HUES64 (cell line): ENCODE data around the gene GBGT1.

Source experiments
- H3K27ac ChIP-seq: 2 replicates; pipeline ENCODE4 v1.7.0; 2013; ENCODE audit warnings: low read depth, low read length, inconsistent platforms
- H3K27me3 ChIP-seq: 2 replicates; pipeline ENCODE4 v1.6.1; 2013; ENCODE audit warnings: mild to moderate bottlenecking, low read length; ENCODE audit not compliant: insufficient read depth
- H3K36me3 ChIP-seq: 2 replicates; pipeline ENCODE4 v1.6.1; 2013; ENCODE audit warnings: mild to moderate bottlenecking, low read length; ENCODE audit not compliant: insufficient read depth
- H3K4me1 ChIP-seq: 2 replicates; pipeline ENCODE4 v1.6.1; 2013; ENCODE audit warnings: mild to moderate bottlenecking, low read length, moderate library complexity; ENCODE audit not compliant: insufficient read depth
- H3K4me3 ChIP-seq: 2 replicates; pipeline ENCODE4 v1.5.1; 2013; ENCODE audit warnings: mild to moderate bottlenecking, low read length, moderate library complexity
- H3K9ac ChIP-seq: 2 replicates; pipeline ENCODE4 v1.6.1; 2013; ENCODE audit warnings: mild to moderate bottlenecking, low read depth, low read length
- H3K9me3 ChIP-seq: 2 replicates; pipeline ENCODE4 v1.6.1; 2013; ENCODE audit warnings: low read depth, low read length; ENCODE audit not compliant: insufficient read depth
- WGBS: fragments of 150-250, 120-280 bp; methylation state at CpG from one replicate; pipeline ENCODE4 v1.1.7; 2013; ENCODE audit warnings: missing lambda C conversion rate; 5-methylcytosine and 5-hydroxymethylcytosine counted together

GBGT1 gene

GRCh38 chr9:133121915-133122550 is 41.7 kb downstream of the GBGT1 start:
- Histone ChIP-seq H3K4me1 (peaks cover 14% of the 10 kb centered on the region; the same call in 1 of the 2 replicates), H3K27ac (no peak overlapping the region), H3K4me3 (no peak overlapping the region), H3K9ac (no peak overlapping the region), H3K27me3 (peaks cover 33% of the 10 kb centered on the region), H3K9me3 (no peaks in the 10 kb centered on the region), H3K36me3 (no peaks in the 10 kb centered on the region)
- WGBS = 81% methylated on average over 8 of the region's 8 CpGs

GRCh38 chr9:133121198-133121914 is 42.4 kb downstream of the GBGT1 start, which contains the start of gene RALGDS:
Gene RALGDS, minus strand, starts transcription at chr9:133121240. Its CDS starts 86 bp downstream, at chr9:133121154.
- Histone ChIP-seq H3K27me3 (peaks cover 33% of the 10 kb centered on the region), H3K36me3 (no peaks in the 10 kb centered on the region), H3K9me3 (no peaks in the 10 kb centered on the region), H3K27ac (no peak within 1 kb of the TSS), H3K4me3 (peak within 1 kb of the TSS; percentile 67), H3K4me1 (peaks cover 14% of the 10 kb centered on the region; the same call in 1 of the 2 replicates), H3K9ac (peak within 1 kb of the TSS; percentile 84)
- WGBS = 10% methylated on average over 52 of the region's 53 CpGs

- Histone ChIP-seq H3K36me3 (no peaks in the 10 kb centered on the region), H3K9ac (peak overlapping the region; percentile 84), H3K4me1 (peaks cover 14% of the 10 kb centered on the region; the same call in 1 of the 2 replicates), H3K9me3 (no peaks in the 10 kb centered on the region), H3K27me3 (peaks cover 33% of the 10 kb centered on the region), H3K4me3 (peak overlapping the region; percentile 67), H3K27ac (no peak overlapping the region)
- 2% methylated on average over 66 of the region's 66 CpGs for WGBS
These were observed 43.1 kb downstream of the GBGT1 start for GRCh38 chr9:133120501-133121197.

GRCh38 chr9:133119846-133120500 is 43.7 kb downstream of the GBGT1 start:
- no peaks in the 10 kb centered on the region for H3K9me3 ChIP-seq
- peak overlapping the region; percentile 0; the same call in 1 of the 2 replicates for H3K9ac ChIP-seq
- WGBS = 55% methylated on average over 20 of the region's 21 CpGs
- H3K27me3 ChIP-seq = peaks cover 33% of the 10 kb centered on the region
- H3K36me3 ChIP-seq = no peaks in the 10 kb centered on the region
- peaks cover 14% of the 10 kb centered on the region; the same call in 1 of the 2 replicates for H3K4me1 ChIP-seq
- H3K27ac ChIP-seq = no peak overlapping the region
- H3K4me3 ChIP-seq = peak overlapping the region; percentile 67

GRCh38 chr9:133119103-133119845 is 44.4 kb downstream of the GBGT1 start:
- H3K27me3 ChIP-seq = peaks cover 31% of the 10 kb centered on the region
- H3K27ac ChIP-seq = no peak overlapping the region
- H3K4me3 ChIP-seq = no peak overlapping the region
- peaks cover 14% of the 10 kb centered on the region; the same call in 1 of the 2 replicates for H3K4me1 ChIP-seq
- no peaks in the 10 kb centered on the region for H3K36me3 ChIP-seq
- no peaks in the 10 kb centered on the region for H3K9me3 ChIP-seq
- 54% methylated on average over 20 of the region's 21 CpGs for WGBS
- H3K9ac ChIP-seq = peak overlapping the region; percentile 0; the same call in 1 of the 2 replicates

GRCh38 chr9:133118568-133118967 is 45.1 kb downstream of the GBGT1 start:
- 95% methylated on average over 3 of the region's 3 CpGs for WGBS
- no peak overlapping the region for H3K9ac ChIP-seq
- H3K27ac ChIP-seq = no peak overlapping the region
- H3K4me3 ChIP-seq = no peak overlapping the region
- H3K27me3 ChIP-seq = peaks cover 28% of the 10 kb centered on the region
- H3K9me3 ChIP-seq = no peaks in the 10 kb centered on the region
- no peaks in the 10 kb centered on the region for H3K36me3 ChIP-seq
- H3K4me1 ChIP-seq = peaks cover 14% of the 10 kb centered on the region; the same call in 1 of the 2 replicates

GRCh38 chr9:133118179-133118520 is 45.6 kb downstream of the GBGT1 start:
- Histone ChIP-seq H3K4me3 (no peak overlapping the region), H3K36me3 (no peaks in the 10 kb centered on the region), H3K9ac (no peak overlapping the region), H3K27ac (no peak overlapping the region), H3K27me3 (peaks cover 28% of the 10 kb centered on the region), H3K9me3 (no peaks in the 10 kb centered on the region), H3K4me1 (peaks cover 14% of the 10 kb centered on the region; the same call in 1 of the 2 replicates)
- WGBS = 90% methylated on average over 3 of the region's 3 CpGs

- Histone ChIP-seq H3K36me3 (no peaks in the 10 kb centered on the region), H3K27ac (no peak overlapping the region), H3K27me3 (peaks cover 24% of the 10 kb centered on the region), H3K4me3 (no peak overlapping the region), H3K9me3 (no peaks in the 10 kb centered on the region), H3K4me1 (peaks cover 14% of the 10 kb centered on the region; the same call in 1 of the 2 replicates), H3K9ac (no peak overlapping the region)
- WGBS = 91% methylated on average over 18 of the region's 18 CpGs
These were observed 46.2 kb downstream of the GBGT1 start for GRCh38 chr9:133117271-133118178.

GRCh38 chr9:133116346-133117231 is 47.1 kb downstream of the GBGT1 start:
- peaks cover 22% of the 10 kb centered on the region for H3K27me3 ChIP-seq
- peaks cover 14% of the 10 kb centered on the region; the same call in 1 of the 2 replicates for H3K4me1 ChIP-seq
- H3K27ac ChIP-seq = no peak overlapping the region
- 89% methylated on average over 20 of the region's 20 CpGs for WGBS
- no peaks in the 10 kb centered on the region; the same call in 1 of the 2 replicates for H3K36me3 ChIP-seq
- H3K4me3 ChIP-seq = no peak overlapping the region
- no peaks in the 10 kb centered on the region for H3K9me3 ChIP-seq
- no peak overlapping the region for H3K9ac ChIP-seq
